Immature natural killer cell (primary cell): ENCODE measurements around the gene BUD31. TPM values are rescaled to one million over a fixed set of nuclear protein-coding genes. Genes with fewer than 3 reads are reported as not detected.
"Not testable (repeated sequence)": the region's sequence is repeated elsewhere in the genome, so short reads cannot be mapped to it uniquely, and the experiment has no call there.

ENCODE experiments used
- DNase-seq, 3 donors: peaks; one replicate each; pipeline ENCODE4 v3.0.0; 2022; ENCODE audit warnings: mixed read lengths in 1 of 3
- H3K27ac Mint-ChIP-seq, 6 donors: one replicate each; pipeline ENCODE4 v1.8.0; 2020; ENCODE audit warnings: mixed read lengths in 6 of 6, mild to moderate bottlenecking in 5 of 6, inconsistent platforms in 4 of 6, moderate library complexity in 3 of 6
- H3K27me3 Mint-ChIP-seq, 3 donors: one replicate each; pipeline ENCODE4 v1.8.0; 2020 to 2021; ENCODE audit warnings: low read depth in 3 of 3, mild to moderate bottlenecking in 3 of 3, mixed read lengths in 3 of 3, moderate library complexity in 3 of 3, inconsistent platforms in 1 of 3
- H3K36me3 Mint-ChIP-seq, 3 donors: one replicate each; pipeline ENCODE4 v1.8.0; 2020; ENCODE audit warnings: mixed read lengths in 3 of 3, inconsistent platforms in 2 of 3, mild to moderate bottlenecking in 2 of 3
- H3K4me1 Mint-ChIP-seq, 2 donors: one replicate each; pipeline ENCODE4 v1.8.0; 2020; ENCODE audit warnings: inconsistent platforms in 2 of 2, mild to moderate bottlenecking in 2 of 2, mixed read lengths in 2 of 2, moderate library complexity in 1 of 2
- H3K4me3 Mint-ChIP-seq, 5 donors: one replicate each; pipeline ENCODE4 v1.8.0; 2020; ENCODE audit warnings: mild to moderate bottlenecking in 5 of 5, mixed read lengths in 5 of 5, inconsistent platforms in 3 of 5, moderate library complexity in 3 of 5
- H3K9me3 Mint-ChIP-seq, 6 donors: one replicate each; pipeline ENCODE4 v1.8.0; 2020; ENCODE audit warnings: mild to moderate bottlenecking in 6 of 6, mixed read lengths in 6 of 6, inconsistent platforms in 4 of 6, moderate library complexity in 3 of 6
- polyA plus RNA-seq, 3 donors: library from polyadenylated mRNA; unstranded; fragments of 300-500 nt; fragmentation: Illumina TruSeq; gene quantifications; one replicate each; pipeline ENCODE4 v1.2.3, GENCODE V29; 2021

Gene BUD31
- polyA plus RNA-seq, 3 donors from 2014 or later = 265 to 362 (median 279) TPM

- H3K27ac Mint-ChIP-seq = no peak overlapping the region
- DNase-seq = no peak
Observed at GRCh38 chr7:99418260-99418659, 9.5 kb downstream of the BUD31 start.

GRCh38 chr7:99419323-99420021 is 10.7 kb downstream of the BUD31 start:
- Mint-ChIP-seq H3K27me3 (peaks cover 0 to 3% (median 2%) of the 10 kb centered on the region in 3 donors), H3K4me1 (peaks cover 0 to 8% of the 10 kb centered on the region in 2 donors), H3K4me3 (no peak overlapping the region), H3K27ac (no peak overlapping the region), H3K9me3 (no peaks in the 10 kb centered on the region), H3K36me3 (peaks cover 13 to 40% (median 19%) of the 10 kb centered on the region in 3 donors)
- no peak for DNase-seq

More at GRCh38 chr7:99418260-99418659, 9.5 kb downstream of the BUD31 start:
- peaks cover 0 to 2% (median 2%) of the 10 kb centered on the region in 3 donors for H3K27me3 Mint-ChIP-seq
- H3K4me3 Mint-ChIP-seq = no peak overlapping the region
- peaks cover 0 to 9% of the 10 kb centered on the region in 2 donors for H3K4me1 Mint-ChIP-seq
- H3K36me3 Mint-ChIP-seq = peaks cover 15 to 42% (median 20%) of the 10 kb centered on the region in 3 donors
- H3K9me3 Mint-ChIP-seq = no peaks in the 10 kb centered on the region

DNA sequence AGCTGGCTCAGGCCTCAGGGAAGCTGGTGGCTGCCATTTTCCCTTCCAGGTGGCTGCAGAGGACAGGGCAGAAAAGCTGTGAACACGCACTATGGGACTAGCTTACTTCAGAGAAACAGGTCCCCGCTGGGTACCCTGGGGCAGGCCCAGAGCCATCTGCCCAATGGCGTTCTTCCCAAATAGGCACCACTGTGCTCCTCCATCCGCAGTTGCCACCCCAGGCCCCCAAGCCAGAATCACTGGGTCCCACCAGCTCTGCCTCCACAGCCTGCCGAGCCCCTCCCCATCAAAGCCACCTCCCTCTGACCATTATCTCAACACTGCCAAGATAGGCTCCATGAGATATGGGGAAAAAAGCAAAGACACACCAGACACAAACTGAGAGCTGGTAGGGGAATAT is 11.4 kb downstream of the BUD31 start:
- no peak for DNase-seq
- Mint-ChIP-seq H3K4me3 (no peak overlapping the region), H3K9me3 (no peaks in the 10 kb centered on the region), H3K4me1 (peaks cover 0 to 3% of the 10 kb centered on the region in 2 donors), H3K27ac (peak overlapping the region in 1 of 6 donors; percentile 23), H3K27me3 (peaks cover 0 to 5% (median 2%) of the 10 kb centered on the region in 3 donors), H3K36me3 (peaks cover 9 to 34% (median 14%) of the 10 kb centered on the region in 3 donors)

- Mint-ChIP-seq H3K27ac (peak overlapping the region in 1 of 6 donors; percentile 17), H3K36me3 (peaks cover 9 to 30% (median 10%) of the 10 kb centered on the region in 3 donors), H3K9me3 (no peaks in the 10 kb centered on the region), H3K27me3 (peaks cover 0 to 5% (median 2%) of the 10 kb centered on the region in 3 donors), H3K4me1 (no peaks in the 10 kb centered on the region), H3K4me3 (no peak overlapping the region)
- no peak for DNase-seq
Observed at GRCh38 chr7:99420986-99421385, 12.2 kb downstream of the BUD31 start.

- Mint-ChIP-seq H3K27ac (peak overlapping the region in 3 of 6 donors; percentile 8 to 51 (median 37)), H3K36me3 (peaks cover 5 to 24% (median 9%) of the 10 kb centered on the region in 3 donors), H3K4me1 (no peaks in the 10 kb centered on the region), H3K4me3 (no peak overlapping the region), H3K27me3 (peaks cover 0 to 5% (median 2%) of the 10 kb centered on the region in 3 donors), H3K9me3 (no peaks in the 10 kb centered on the region)
- DNase-seq = no peak
Observed at GRCh38 chr7:99422186-99422585, 13.4 kb downstream of the BUD31 start.

DNA sequence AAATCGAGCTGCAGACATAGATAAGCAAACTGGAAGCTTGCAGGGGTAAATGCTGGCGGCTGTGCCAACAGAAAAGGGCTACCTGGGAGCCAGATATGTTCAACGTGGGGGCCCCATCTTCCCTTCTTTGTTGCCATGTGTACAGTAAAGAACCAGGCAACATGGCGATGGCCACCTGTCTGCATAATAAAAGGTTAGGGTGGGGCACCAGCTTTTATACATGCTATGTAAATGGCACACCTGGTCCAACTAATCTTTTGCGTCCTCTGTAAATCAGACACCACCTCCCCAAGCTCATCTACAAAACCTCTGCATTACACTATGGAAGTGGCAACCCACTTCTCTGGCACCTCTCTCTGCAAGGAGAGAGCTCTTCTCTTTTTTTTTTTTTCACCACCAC is 13.9 kb downstream of the BUD31 start:
- no peaks in the 10 kb centered on the region for H3K9me3 Mint-ChIP-seq
- no peaks in the 10 kb centered on the region for H3K4me1 Mint-ChIP-seq
- no peak for DNase-seq
- no peak overlapping the region for H3K4me3 Mint-ChIP-seq
- H3K27ac Mint-ChIP-seq = no peak overlapping the region
- peaks cover 0 to 5% (median 2%) of the 10 kb centered on the region in 3 donors for H3K27me3 Mint-ChIP-seq
- peaks cover 1 to 19% (median 5%) of the 10 kb centered on the region in 3 donors for H3K36me3 Mint-ChIP-seq

DNA sequence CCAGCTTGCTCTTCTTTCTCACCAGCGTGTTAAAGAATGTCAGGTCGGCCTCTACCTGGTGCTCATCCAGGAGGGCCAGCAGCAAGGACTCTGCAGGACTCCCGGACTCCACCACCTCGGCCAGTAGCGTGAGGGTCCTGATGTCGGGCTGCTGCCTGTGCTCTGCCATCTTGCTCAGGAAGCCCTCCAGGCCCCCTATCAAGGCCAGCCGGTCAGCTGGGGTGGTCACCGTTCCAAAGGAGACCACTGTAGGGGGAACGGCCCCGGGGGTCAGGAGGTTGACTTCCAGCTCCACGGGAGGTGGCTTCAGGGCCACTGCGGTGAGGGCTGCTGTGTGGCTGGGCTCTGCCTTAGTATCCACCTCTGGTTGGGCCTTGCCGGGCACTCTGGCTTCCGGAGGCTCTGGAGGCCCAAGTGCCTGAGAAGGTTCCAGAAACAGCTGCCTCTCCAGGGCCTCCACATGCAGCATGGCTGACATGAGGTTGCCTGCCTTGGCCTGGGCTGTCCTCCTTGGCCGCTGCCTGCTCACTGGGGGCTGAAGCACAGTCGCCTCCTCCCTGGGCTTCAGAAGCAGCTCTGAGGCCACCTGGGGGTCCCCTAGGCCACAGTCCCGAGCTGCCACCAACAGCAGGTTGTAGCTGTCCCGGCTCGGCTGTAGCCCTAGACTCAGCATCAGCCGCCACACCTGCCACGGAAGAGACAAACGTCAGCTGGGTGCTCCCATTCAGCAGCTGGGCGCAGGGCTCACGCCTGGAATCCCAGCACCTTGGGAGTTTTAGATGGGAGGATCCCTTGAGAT is 16.4 kb downstream of the BUD31 start:
- Mint-ChIP-seq H3K27ac (no peak overlapping the region), H3K27me3 (peaks cover 2 to 5% (median 2%) of the 10 kb centered on the region in 3 donors), H3K4me3 (no peak overlapping the region), H3K4me1 (no peaks in the 10 kb centered on the region), H3K36me3 (peaks cover 0 to 5% (median 0%) of the 10 kb centered on the region in 3 donors), H3K9me3 (no peaks in the 10 kb centered on the region)
- DNase-seq = no peak

GRCh38 chr7:99428972-99429566 is 20.3 kb downstream of the BUD31 start:
- H3K4me3 Mint-ChIP-seq = no peak overlapping the region
- H3K9me3 Mint-ChIP-seq = no peaks in the 10 kb centered on the region
- peaks cover 0 to 3% (median 2%) of the 10 kb centered on the region in 3 donors for H3K27me3 Mint-ChIP-seq
- H3K27ac Mint-ChIP-seq = no peak overlapping the region
- H3K36me3 Mint-ChIP-seq = no peaks in the 10 kb centered on the region
- no peaks in the 10 kb centered on the region for H3K4me1 Mint-ChIP-seq
- DNase-seq = no peak

GRCh38 chr7:99429756-99430155 is 21.0 kb downstream of the BUD31 start:
- Mint-ChIP-seq H3K4me3 (no peak overlapping the region), H3K36me3 (no peaks in the 10 kb centered on the region), H3K27me3 (peaks cover 0 to 2% (median 0%) of the 10 kb centered on the region in 3 donors)

GRCh38 chr7:99431756-99432540 is 23.2 kb downstream of the BUD31 start:
- H3K36me3 Mint-ChIP-seq, H3K27me3 Mint-ChIP-seq, H3K9me3 Mint-ChIP-seq, DNase-seq, H3K27ac Mint-ChIP-seq, H3K4me3 Mint-ChIP-seq, H3K4me1 Mint-ChIP-seq: not testable (repeated sequence)

More at GRCh38 chr7:99429756-99430155, 21.0 kb downstream of the BUD31 start:
- Mint-ChIP-seq H3K4me1 (no peaks in the 10 kb centered on the region), H3K9me3 (no peaks in the 10 kb centered on the region), H3K27ac (no peak overlapping the region)
- no peak for DNase-seq

DNA sequence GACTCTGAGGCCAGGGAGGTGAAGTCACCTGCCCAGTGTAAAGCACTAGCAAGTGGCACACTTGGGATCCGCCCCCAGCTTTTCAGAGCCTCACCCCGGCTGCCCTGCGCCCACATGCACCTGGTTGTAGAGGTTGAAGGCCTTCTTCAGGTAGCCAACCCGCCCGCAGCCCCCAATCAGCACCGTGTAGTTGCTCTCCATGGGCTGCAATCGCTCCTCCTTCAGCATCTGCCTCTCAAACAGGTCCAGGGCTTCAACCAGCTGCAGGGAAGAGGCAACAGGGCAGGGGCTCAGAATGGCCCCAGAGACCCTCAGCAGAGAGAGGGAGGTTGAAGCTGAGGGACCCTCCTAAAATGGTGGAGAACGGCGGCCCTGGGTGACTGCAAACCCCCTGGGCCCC is 24.4 kb downstream of the BUD31 start:
- H3K27me3 Mint-ChIP-seq = peaks cover 0 to 3% (median 2%) of the 10 kb centered on the region in 3 donors
- no peak overlapping the region for H3K4me3 Mint-ChIP-seq
- H3K9me3 Mint-ChIP-seq = no peaks in the 10 kb centered on the region
- H3K36me3 Mint-ChIP-seq = no peaks in the 10 kb centered on the region
- no peak for DNase-seq
- peak overlapping the region in 1 of 6 donors; percentile 28 for H3K27ac Mint-ChIP-seq
- peaks cover 2 to 12% of the 10 kb centered on the region in 2 donors for H3K4me1 Mint-ChIP-seq

DNA sequence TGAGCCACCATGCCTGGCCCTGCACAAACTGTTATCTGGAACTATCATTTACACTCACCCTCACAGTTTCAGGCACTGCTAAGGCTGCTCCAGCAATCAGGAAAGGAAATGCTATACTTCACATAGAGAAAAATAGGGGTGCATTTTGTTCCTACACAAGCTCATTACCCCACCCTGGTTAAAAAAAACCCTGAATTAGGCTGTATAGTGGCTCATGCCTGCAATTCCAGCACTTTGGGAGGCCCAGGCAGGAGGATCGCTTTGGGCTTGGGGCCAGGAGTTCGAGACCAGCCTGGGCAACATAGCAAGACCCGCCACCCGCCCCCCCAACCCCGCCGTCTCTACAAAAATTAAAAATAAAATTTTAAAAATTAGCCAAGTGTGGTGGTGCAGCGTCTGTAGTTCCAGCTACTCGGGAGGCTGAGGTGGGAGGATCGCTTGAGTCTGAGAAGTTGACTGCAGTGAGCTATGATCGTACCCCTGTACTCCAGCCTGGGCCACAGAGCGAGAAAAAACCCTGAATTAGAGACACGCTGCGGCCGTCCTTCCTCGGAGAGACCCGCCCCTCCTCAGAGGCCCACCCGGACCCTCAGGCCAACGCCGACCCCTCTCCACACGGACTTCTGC is 29.3 kb downstream of the BUD31 start:
- H3K4me1 Mint-ChIP-seq = peaks cover 23 to 40% of the 10 kb centered on the region in 2 donors
- no peak for DNase-seq
- peaks cover 2 to 5% (median 3%) of the 10 kb centered on the region in 3 donors for H3K27me3 Mint-ChIP-seq
- no peaks in the 10 kb centered on the region for H3K9me3 Mint-ChIP-seq
- peak overlapping the region; percentile 85 to 94 (median 92) for H3K27ac Mint-ChIP-seq
- H3K36me3 Mint-ChIP-seq = peaks cover 0 to 4% (median 2%) of the 10 kb centered on the region in 3 donors
- H3K4me3 Mint-ChIP-seq = peak overlapping the region; percentile 94 to 96 (median 95)
